Memory B cell (primary cell): ENCODE measurements around the gene PDGFRA.
A peak's percentile ranks its signal among the peaks of the same experiment; 100 is the strongest.
"Not testable (repeated sequence)": the region's sequence is repeated elsewhere in the genome, so short reads cannot be mapped to it uniquely, and the experiment has no call there.

Experiments used
- ATAC-seq: fragments of 150-1000 bp; cut with Tn5 transposase; 2 replicates; pipeline ENCODE4 v1.10.0; 2021; ENCODE audit warnings: low read depth, mild to moderate bottlenecking, moderate library complexity
- DNase-seq, 2 donors: peaks; one replicate each; pipeline ENCODE4 v3.0.0; 2022; ENCODE audit warnings: low spot score in 2 of 2
- H3K27ac Mint-ChIP-seq: one replicate; pipeline ENCODE4 v1.8.0; 2022; ENCODE audit warnings: mild to moderate bottlenecking, moderate library complexity, mixed read lengths
- H3K27me3 Mint-ChIP-seq: one replicate; pipeline ENCODE4 v1.8.0; 2022; ENCODE audit warnings: mixed read lengths
- H3K36me3 Mint-ChIP-seq: one replicate; pipeline ENCODE4 v1.8.0; 2022; ENCODE audit warnings: mild to moderate bottlenecking, mixed read lengths
- H3K4me1 Mint-ChIP-seq: one replicate; pipeline ENCODE4 v1.8.0; 2022; ENCODE audit warnings: mixed read lengths
- H3K4me3 Mint-ChIP-seq: one replicate; pipeline ENCODE4 v1.8.0; 2022; ENCODE audit warnings: mild to moderate bottlenecking, moderate library complexity, mixed read lengths
- H3K9me3 Mint-ChIP-seq: one replicate; pipeline ENCODE4 v1.8.0; 2022; ENCODE audit warnings: mixed read lengths

The PDGFRA gene

GRCh38 chr4:54290980-54291379 lies 61.9 kb downstream of the PDGFRA start:
- ATAC-seq (no peak), DNase-seq (no peak)
- Mint-ChIP-seq H3K27ac (no peak overlapping the region), H3K4me3 (no peak overlapping the region), H3K4me1 (no peaks in the 10 kb centered on the region), H3K27me3 (peaks cover 16% of the 10 kb centered on the region), H3K36me3 (no peaks in the 10 kb centered on the region), H3K9me3 (peaks cover 6% of the 10 kb centered on the region)

GRCh38 chr4:54296548-54297203 lies 67.6 kb downstream of the PDGFRA start:
- Mint-ChIP-seq H3K27ac (no peak overlapping the region), H3K4me3 (no peak overlapping the region), H3K4me1 (no peaks in the 10 kb centered on the region), H3K9me3 (peaks cover 14% of the 10 kb centered on the region), H3K27me3 (peaks cover 8% of the 10 kb centered on the region), H3K36me3 (peaks cover 6% of the 10 kb centered on the region)
- ATAC-seq (no peak), DNase-seq (no peak)

GRCh38 chr4:54308110-54308509 lies 79.0 kb downstream of the PDGFRA start:
- no peaks in the 10 kb centered on the region for H3K4me1 Mint-ChIP-seq
- no peak for DNase-seq
- H3K4me3 Mint-ChIP-seq: no peak overlapping the region
- ATAC-seq: no peak
- peaks cover 15% of the 10 kb centered on the region for H3K9me3 Mint-ChIP-seq
- H3K27me3 Mint-ChIP-seq: peaks cover 6% of the 10 kb centered on the region
- no peaks in the 10 kb centered on the region for H3K36me3 Mint-ChIP-seq
- no peak overlapping the region for H3K27ac Mint-ChIP-seq

GRCh38 chr4:54315561-54316538 lies 86.8 kb downstream of the PDGFRA start:
- Mint-ChIP-seq H3K27me3 (peaks cover 3% of the 10 kb centered on the region), H3K9me3 (peaks cover 5% of the 10 kb centered on the region), H3K4me1 (peaks cover 15% of the 10 kb centered on the region), H3K27ac (peak overlapping the region; percentile 45), H3K36me3 (peaks cover 7% of the 10 kb centered on the region), H3K4me3 (no peak overlapping the region)
- ATAC-seq (peak; percentile 90), DNase-seq (peak in 1 of 2 donors; percentile 7)

GRCh38 chr4:54317690-54318089 lies 88.6 kb downstream of the PDGFRA start:
- Mint-ChIP-seq H3K9me3 (peaks cover 5% of the 10 kb centered on the region), H3K36me3 (peaks cover 7% of the 10 kb centered on the region), H3K4me1 (peaks cover 15% of the 10 kb centered on the region), H3K27me3 (peaks cover 3% of the 10 kb centered on the region), H3K27ac (no peak overlapping the region), H3K4me3 (no peak overlapping the region)
- ATAC-seq (no peak), DNase-seq (no peak)

- Mint-ChIP-seq H3K4me3 (no peak overlapping the region), H3K4me1 (peaks cover 15% of the 10 kb centered on the region), H3K27ac (no peak overlapping the region), H3K9me3 (peaks cover 5% of the 10 kb centered on the region), H3K36me3 (peaks cover 7% of the 10 kb centered on the region), H3K27me3 (peaks cover 4% of the 10 kb centered on the region)
- DNase-seq: no peak
- ATAC-seq: peak; percentile 25
Observed at GRCh38 chr4:54318904-54319303, 89.8 kb downstream of the PDGFRA start.

GRCh38 chr4:54320826-54321685 lies 92.0 kb downstream of the PDGFRA start:
- Mint-ChIP-seq H3K27me3 (peaks cover 2% of the 10 kb centered on the region), H3K4me1 (no peaks in the 10 kb centered on the region), H3K36me3 (no peaks in the 10 kb centered on the region), H3K4me3 (no peak overlapping the region), H3K27ac (no peak overlapping the region), H3K9me3 (no peaks in the 10 kb centered on the region)
- DNase-seq (no peak), ATAC-seq (no peak)

GRCh38 chr4:54322818-54323417 lies 93.8 kb downstream of the PDGFRA start:
- Mint-ChIP-seq H3K9me3 (peaks cover 1% of the 10 kb centered on the region), H3K4me1 (no peaks in the 10 kb centered on the region), H3K27ac (no peak overlapping the region), H3K27me3 (peaks cover 4% of the 10 kb centered on the region), H3K4me3 (no peak overlapping the region), H3K36me3 (no peaks in the 10 kb centered on the region)
- DNase-seq (peak; percentile 22 to 38), ATAC-seq (peak; percentile 59)

- DNase-seq (no peak), ATAC-seq (no peak)
- H3K36me3 Mint-ChIP-seq: no peaks in the 10 kb centered on the region
- no peaks in the 10 kb centered on the region for H3K4me1 Mint-ChIP-seq
- H3K27me3 Mint-ChIP-seq: peaks cover 2% of the 10 kb centered on the region
- H3K27ac Mint-ChIP-seq: no peak overlapping the region
- no peak overlapping the region for H3K4me3 Mint-ChIP-seq
- H3K9me3 Mint-ChIP-seq: peaks cover 4% of the 10 kb centered on the region
Observed at GRCh38 chr4:54330896-54331295, 101.8 kb downstream of the PDGFRA start.

GRCh38 chr4:54332542-54332941 lies 103.4 kb downstream of the PDGFRA start:
- ATAC-seq: no peak
- Mint-ChIP-seq H3K36me3 (no peaks in the 10 kb centered on the region), H3K9me3 (peaks cover 3% of the 10 kb centered on the region), H3K27me3 (no peaks in the 10 kb centered on the region), H3K4me3 (no peak overlapping the region), H3K4me1 (no peaks in the 10 kb centered on the region), H3K27ac (no peak overlapping the region)
- DNase-seq: no peak

GRCh38 chr4:54333657-54334056 lies 104.6 kb downstream of the PDGFRA start:
- Mint-ChIP-seq H3K4me1 (no peaks in the 10 kb centered on the region), H3K9me3 (peaks cover 3% of the 10 kb centered on the region), H3K27me3 (peaks cover 5% of the 10 kb centered on the region), H3K27ac (no peak overlapping the region), H3K36me3 (no peaks in the 10 kb centered on the region), H3K4me3 (no peak overlapping the region)
- DNase-seq: no peak
- no peak for ATAC-seq

- not testable (repeated sequence) for ATAC-seq, H3K27me3 Mint-ChIP-seq, H3K9me3 Mint-ChIP-seq, DNase-seq, H3K4me1 Mint-ChIP-seq, H3K36me3 Mint-ChIP-seq, H3K4me3 Mint-ChIP-seq, H3K27ac Mint-ChIP-seq
Observed at GRCh38 chr4:54334769-54335168, 105.7 kb downstream of the PDGFRA start.

GRCh38 chr4:54337009-54337408 lies 107.9 kb downstream of the PDGFRA start:
- no peak overlapping the region for H3K4me3 Mint-ChIP-seq
- H3K27ac Mint-ChIP-seq: no peak overlapping the region
- DNase-seq: no peak
- no peaks in the 10 kb centered on the region for H3K4me1 Mint-ChIP-seq
- no peak for ATAC-seq
- no peaks in the 10 kb centered on the region for H3K36me3 Mint-ChIP-seq
- peaks cover 3% of the 10 kb centered on the region for H3K9me3 Mint-ChIP-seq
- peaks cover 5% of the 10 kb centered on the region for H3K27me3 Mint-ChIP-seq
